PC-9 (cell line): Measurements from ENCODE around the gene BMAL1. TPM values are rescaled to one million over a fixed set of nuclear protein-coding genes. Genes with fewer than 3 reads are reported as not detected.

Experiments
- BruUV-seq: library from RNA; stranded (reverse); fragments of 400-500 nt; replicated peaks from 2 replicates; lab custom pipeline; 2021; lab: Mats Ljungman, UMichigan
- CTCF ChIA-PET: fragments of 300-600 bp; sonication (Branson Sonifier 250); formaldehyde crosslinking; loops from one replicate; lab custom pipeline; 2022; ENCODE audit warnings: antibody characterized with exemption; lab: Charles Lee
- POLR2A ChIA-PET: fragments of 300-600 bp; sonication (Branson Sonifier 250); formaldehyde crosslinking; loops from one replicate; lab custom pipeline; 2022; ENCODE audit warnings: antibody characterized with exemption; ENCODE audit not compliant: unreplicated experiment; lab: Charles Lee
- DNase-seq, 2 experiments: peaks; one replicate each; pipeline versions ENCODE4 v3.0.0 to v3.0.0-alpha.2; 2015 to 2022; ENCODE audit warnings: mixed read lengths in 1 of 2
- H2AFZ ChIP-seq: fragments of 200-600 bp; sonication (generic); 2 replicates; pipeline ENCODE4 v1.8.1; 2017; ENCODE audit warnings: antibody characterized with exemption
- H3F3A ChIP-seq: fragments of 200-600 bp; sonication (generic); 2 replicates; pipeline ENCODE4 v1.8.1; 2017; ENCODE audit warnings: antibody characterized with exemption, mild to moderate bottlenecking, low read depth; ENCODE audit not compliant: insufficient read depth
- H3K27ac ChIP-seq: fragments of 200-600 bp; sonication (generic); 2 replicates; pipeline ENCODE4 v1.6.1; 2016; ENCODE audit warnings: mixed run types
- H3K27me3 ChIP-seq: fragments of 200-600 bp; sonication (generic); 2 replicates; pipeline ENCODE4 v1.6.1; 2016; ENCODE audit warnings: low read depth, mixed run types; ENCODE audit not compliant: insufficient read depth
- H3K36me3 ChIP-seq: fragments of 200-600 bp; sonication (generic); 2 replicates; pipeline ENCODE4 v1.6.1; 2016; ENCODE audit warnings: low read depth, mixed run types
- H3K4me1 ChIP-seq: fragments of 200-600 bp; sonication (generic); replicated peaks from 2 replicates; pipeline ENCODE4 v1.6.1; 2016; ENCODE audit warnings: mixed run types; ENCODE audit not compliant: insufficient read depth
- H3K4me2 ChIP-seq: fragments of 200-600 bp; sonication (generic); 2 replicates; pipeline ENCODE4 v1.6.1; 2017; ENCODE audit warnings: mixed run types
- H3K4me3 ChIP-seq: fragments of 200-600 bp; sonication (generic); 2 replicates; pipeline ENCODE4 v1.6.1; 2016; ENCODE audit warnings: mixed run types
- H3K79me2 ChIP-seq: fragments of 200-600 bp; sonication (generic); 2 replicates; pipeline ENCODE4 v1.6.1; 2017; ENCODE audit warnings: low read depth, mixed run types
- H3K9me2 ChIP-seq: fragments of 200-600 bp; sonication (generic); 2 replicates; pipeline ENCODE4 v1.8.1; 2017; ENCODE audit warnings: mild to moderate bottlenecking; ENCODE audit not compliant: insufficient read depth
- H3K9me3 ChIP-seq: fragments of 200-600 bp; sonication (generic); 2 replicates; pipeline ENCODE4 v1.8.1; 2016; ENCODE audit warnings: low read depth; ENCODE audit not compliant: insufficient read depth
- H4K20me1 ChIP-seq: fragments of 200-600 bp; sonication (generic); 2 replicates; pipeline ENCODE4 v1.8.1; 2017; ENCODE audit not compliant: insufficient read depth
- CTCF ChIP-seq: fragments of 200-600 bp; sonication (generic); conservative IDR thresholded peaks from 2 replicates; pipeline ENCODE4 v1.6.1; 2017; ENCODE audit warnings: mixed run types, antibody characterized with exemption, mild to moderate bottlenecking, moderate library complexity
- EZH2 ChIP-seq: fragments of 200-600 bp; sonication (generic); IDR thresholded peaks from 2 replicates; pipeline ENCODE4 v1.8.0; 2017; ENCODE audit warnings: antibody characterized with exemption, low read depth
- intact Hi-C: fragments of 100-400 bp; cut with micrococcal nuclease; formaldehyde crosslinking; loops from one replicate; pipeline ENCODE4 v1.10.0; 2022; ENCODE audit not compliant: unreplicated experiment
- total RNA-seq: library from RNA; stranded (reverse); gene quantifications from 2 replicates; pipeline ENCODE4 v1.2.3, GENCODE V29; 2021

The BMAL1 gene
- total RNA-seq, 1 experiment from 2014 or later, result 15.0 TPM

- H3F3A ChIP-seq, result no peaks in the 10 kb centered on the region
- no peaks in the 10 kb centered on the region for H3K79me2 ChIP-seq
- H3K4me3 ChIP-seq, result no peak overlapping the region
- H3K27ac ChIP-seq, result no peak overlapping the region
- intact Hi-C loops, result no loop called here
- H3K4me1 ChIP-seq, result no peaks in the 10 kb centered on the region
- no TSS peak for BruUV-seq
- TF ChIP-seq CTCF (no peak), EZH2 (no peak)
- H2AFZ ChIP-seq, result no peak overlapping the region
- H4K20me1 ChIP-seq, result no peaks in the 10 kb centered on the region
- ChIA-PET CTCF (no interaction called here), POLR2A (no interaction called here)
- no peaks in the 10 kb centered on the region for H3K9me2 ChIP-seq
- H3K4me2 ChIP-seq, result no peak overlapping the region
- H3K36me3 ChIP-seq, result no peaks in the 10 kb centered on the region
- H3K9me3 ChIP-seq, result no peaks in the 10 kb centered on the region
- DNase-seq, result no peak
- no peaks in the 10 kb centered on the region for H3K27me3 ChIP-seq
Measured at GRCh38 chr11:13288375-13289029, 10.9 kb downstream of the BMAL1 start.

GRCh38 chr11:13289081-13289480, 11.5 kb downstream of the BMAL1 start:
- Histone ChIP-seq H3K9me3 (no peaks in the 10 kb centered on the region), H3K4me2 (no peak overlapping the region), H4K20me1 (no peaks in the 10 kb centered on the region), H3K27me3 (no peaks in the 10 kb centered on the region), H3K4me1 (no peaks in the 10 kb centered on the region), H3F3A (no peaks in the 10 kb centered on the region), H3K4me3 (no peak overlapping the region), H3K27ac (no peak overlapping the region), H3K9me2 (no peaks in the 10 kb centered on the region), H2AFZ (no peak overlapping the region), H3K36me3 (no peaks in the 10 kb centered on the region), H3K79me2 (no peaks in the 10 kb centered on the region)
- intact Hi-C loops, result no loop called here
- no peak for DNase-seq
- ChIA-PET POLR2A (no interaction called here), CTCF (no interaction called here)
- TF ChIP-seq CTCF, result no peak
- TF ChIP-seq EZH2, result no peak
- no TSS peak for BruUV-seq

- Histone ChIP-seq H3K79me2 (no peaks in the 10 kb centered on the region), H3K4me2 (no peak overlapping the region), H3K4me3 (no peak overlapping the region), H2AFZ (no peak overlapping the region), H3K4me1 (no peaks in the 10 kb centered on the region), H3K9me2 (no peaks in the 10 kb centered on the region), H3K36me3 (no peaks in the 10 kb centered on the region), H3K27me3 (no peaks in the 10 kb centered on the region), H3K27ac (no peak overlapping the region), H4K20me1 (no peaks in the 10 kb centered on the region), H3F3A (no peaks in the 10 kb centered on the region), H3K9me3 (no peaks in the 10 kb centered on the region)
- TF ChIP-seq EZH2, result no peak
- DNase-seq, result no peak
- intact Hi-C loops, result no loop called here
- no TSS peak for BruUV-seq
- ChIA-PET POLR2A (no interaction called here), CTCF (no interaction called here)
Measured at GRCh38 chr11:13290221-13290980, 12.8 kb downstream of the BMAL1 start.
